Activated CD4-positive, CD25-positive, alpha-beta regulatory T cell treated with anti-CD3 and anti-CD28 coated beads, Interleukin-2, amount 50 U/mL, for 24 hours (primary cell): Measurements from ENCODE around the gene PCGF3.
"Not testable (repeated sequence)": the region's sequence is repeated elsewhere in the genome, so short reads cannot be mapped to it uniquely, and the experiment has no call there.

Experiments used
- ATAC-seq, 2 donors: fragments of 150-1000 bp; cut with Tn5 transposase; one replicate each; pipeline ENCODE4 v1.10.0; 2021; ENCODE audit warnings: mild to moderate bottlenecking in 1 of 2, moderate library complexity in 1 of 2

PCGF3 gene

GRCh38 chr4:705278-706082 is at the start of gene PCGF3:
TSS of gene PCGF3 (plus strand) at chr4:705832. CDS start at chr4:733681, 27,849 bp downstream.
- ATAC-seq: peak; percentile 97 to 98

GRCh38 chr4:656436-657337 is 48.9 kb upstream of the PCGF3 start:
- ATAC-seq: no peak

- no peak for ATAC-seq
These were observed 48.2 kb upstream of the PCGF3 start for GRCh38 chr4:657338-657833.

- no peak for ATAC-seq
These were observed 47.6 kb upstream of the PCGF3 start for GRCh38 chr4:657834-658667.

- ATAC-seq: no peak
These were observed 46.7 kb upstream of the PCGF3 start for GRCh38 chr4:658681-659667.

GRCh38 chr4:659851-660250 is 45.8 kb upstream of the PCGF3 start:
- no peak for ATAC-seq

GRCh38 chr4:660401-660800 is 45.2 kb upstream of the PCGF3 start:
- ATAC-seq: no peak

GRCh38 chr4:661231-661630 is 44.4 kb upstream of the PCGF3 start:
- ATAC-seq: no peak

GRCh38 chr4:661881-662761 is 43.5 kb upstream of the PCGF3 start:
- ATAC-seq: no peak

GRCh38 chr4:663046-663437 is 42.6 kb upstream of the PCGF3 start:
- no peak for ATAC-seq

- ATAC-seq: peak; percentile 77 to 78
These were observed 41.9 kb upstream of the PCGF3 start for GRCh38 chr4:663438-664428.

GRCh38 chr4:664713-665231 is 40.9 kb upstream of the PCGF3 start:
- ATAC-seq: no peak

- ATAC-seq: no peak
These were observed 40.3 kb upstream of the PCGF3 start for GRCh38 chr4:665381-665750.

GRCh38 chr4:665751-666435 is 39.7 kb upstream of the PCGF3 start:
- ATAC-seq: no peak

- no peak for ATAC-seq
These were observed 39.2 kb upstream of the PCGF3 start for GRCh38 chr4:666436-666810.

GRCh38 chr4:666822-667544 is 38.6 kb upstream of the PCGF3 start:
- ATAC-seq: no peak

GRCh38 chr4:667545-667925 is 38.1 kb upstream of the PCGF3 start:
- ATAC-seq: no peak

- ATAC-seq: not testable (repeated sequence)
These were observed 37.4 kb upstream of the PCGF3 start for GRCh38 chr4:668219-668618.
